GM12878 (cell line): ENCODE results near the gene LPCAT2. TPM values are rescaled to one million over a fixed set of nuclear protein-coding genes. Genes with fewer than 3 reads are reported as not detected.

Source experiments
- ATAC-seq: fragments of 200-7000 bp; cut with Tn5 transposase; 3 replicates; pipeline ENCODE4 v1.9.1; 2020; ENCODE audit warnings: mild to moderate bottlenecking, moderate library complexity
- BruUV-seq: library from RNA; stranded (reverse); fragments of 400-500 nt; replicated peaks from 2 replicates; lab custom pipeline; 2021; lab: Mats Ljungman, UMichigan
- CTCF ChIA-PET: fragments of 300-600 bp; sonication (Branson Sonifier 250); formaldehyde crosslinking; extraction: SDS; loops from one replicate; lab custom pipeline; 2021; ENCODE audit warnings: inconsistent platforms; lab: Yijun Ruan, JAX
- POLR2A ChIA-PET: fragments of 350-600 bp; formaldehyde crosslinking; extraction: SDS; loops from one replicate; lab custom pipeline; 2021; ENCODE audit warnings: inconsistent platforms; lab: Charles Lee
- RAD21 ChIA-PET: fragments of 300-600 bp; sonication (Branson Sonifier 250); formaldehyde crosslinking; loops from one replicate; lab custom pipeline; 2023; ENCODE audit warnings: antibody characterized with exemption; ENCODE audit not compliant: unreplicated experiment; lab: Charles Lee
- SMC1A ChIA-PET: fragments of 300-600 bp; sonication (Branson Sonifier 250); formaldehyde crosslinking; loops from one replicate; lab custom pipeline; 2023; ENCODE audit not compliant: unreplicated experiment, uncharacterized antibody; lab: Charles Lee
- DNase-seq: peaks from one replicate; pipeline ENCODE4 v3.0.0-alpha.2; 2011; ENCODE audit warnings: low read depth, low spot score
- FAIRE-seq: peaks from 3 replicates; lab custom pipeline; 2011; peaks lifted over from hg19 to GRCh38; lab: Jason Lieb, UNC
- H2AFZ ChIP-seq: 2 replicates; pipeline ENCODE4 v1.6.0; 2011; ENCODE audit warnings: low read depth, low read length, control low read depth; ENCODE audit not compliant: control insufficient read depth
- H3K27ac ChIP-seq: 2 replicates; pipeline ENCODE4 v1.5.1; 2011; ENCODE audit warnings: control low read depth; ENCODE audit not compliant: control insufficient read depth, insufficient read depth
- H3K27me3 ChIP-seq, 2 experiments: replicated peaks in 1 of 2; 2 replicates each; pipeline versions ENCODE4 v1.6.0 to v1.6.1; 2011; ENCODE audit warnings: low read length in 1 of 2; ENCODE audit not compliant: control insufficient read depth in 2 of 2, insufficient read depth in 2 of 2
- H3K36me3 ChIP-seq, 2 experiments: 2 replicates each; pipeline ENCODE4 v1.5.1; 2011; ENCODE audit warnings: low read length in 1 of 2; ENCODE audit not compliant: control insufficient read depth in 2 of 2, insufficient read depth in 2 of 2
- H3K4me1 ChIP-seq: 2 replicates; pipeline ENCODE4 v1.6.1; 2011; ENCODE audit warnings: mild to moderate bottlenecking, low read length, moderate library complexity, mixed read lengths; ENCODE audit not compliant: control insufficient read depth, insufficient read depth
- H3K4me2 ChIP-seq: 2 replicates; pipeline ENCODE4 v1.6.0; 2011; ENCODE audit warnings: control low read depth; ENCODE audit not compliant: control insufficient read depth, insufficient read depth
- H3K4me3 ChIP-seq: fragments of 200-600 bp; sonication (generic); 2 replicates; pipeline ENCODE4 v1.5.1; 2016
- H3K79me2 ChIP-seq: 2 replicates; pipeline ENCODE4 v1.6.0; 2011; ENCODE audit warnings: low read length; ENCODE audit not compliant: control insufficient read depth, insufficient read depth
- H3K9ac ChIP-seq: 2 replicates; pipeline ENCODE4 v1.8.0; 2011; ENCODE audit warnings: low read length, control low read depth, mixed read lengths; ENCODE audit not compliant: control insufficient read depth, insufficient read depth
- H3K9me3 ChIP-seq: replicated peaks from 3 replicates; pipeline ENCODE4 v1.5.1; 2011; ENCODE audit warnings: mild to moderate bottlenecking, low read length; ENCODE audit not compliant: control insufficient read depth, insufficient read depth
- H4K20me1 ChIP-seq: 2 replicates; pipeline ENCODE4 v1.6.0; 2011; ENCODE audit not compliant: control insufficient read depth, insufficient read depth
- BCL11A ChIP-seq: IDR thresholded peaks from 2 replicates; pipeline ENCODE4 v1.6.1; 2011; ENCODE audit warnings: low read depth, low read length
- BHLHE40 ChIP-seq, 2 experiments: fragments of 450-650 bp in 1 of 2; IDR thresholded peaks; 2 replicates each; pipeline ENCODE4 v1.6.1; 2011 to 2017; ENCODE audit warnings: low read depth in 2 of 2, borderline replicate concordance in 1 of 2, improper control_type of control experiment in 1 of 2, low read length in 1 of 2, mild to moderate bottlenecking in 1 of 2
- CBFB ChIP-seq: IDR thresholded peaks from 2 replicates; pipeline ENCODE4 v1.6.1; 2016; ENCODE audit warnings: antibody characterized with exemption, low read depth
- CBX3 ChIP-seq: fragments of 200-600 bp; sonication (generic); IDR thresholded peaks from 2 replicates; pipeline ENCODE4 v1.6.1; 2016; ENCODE audit warnings: low read depth, borderline replicate concordance
- CEBPB ChIP-seq, 2 experiments: fragments of 150-350 bp in 1 of 2; IDR thresholded peaks; 2 replicates each; pipeline ENCODE4 v1.6.1; 2012 to 2014; ENCODE audit warnings: low read depth in 2 of 2, low read length in 2 of 2, borderline replicate concordance in 1 of 2, inconsistent platforms in 1 of 2
- CHD4 ChIP-seq: fragments of 200-600 bp; sonication (generic); IDR thresholded peaks from 2 replicates; pipeline ENCODE4 v1.6.1; 2016; ENCODE audit warnings: mild to moderate bottlenecking
- DPF2 ChIP-seq: fragments of 450-650 bp; IDR thresholded peaks from 2 replicates; pipeline ENCODE4 v1.6.1; 2017; ENCODE audit warnings: mild to moderate bottlenecking
- EED ChIP-seq: sonication (generic); IDR thresholded peaks from 2 replicates; pipeline ENCODE4 v1.6.1; 2016; ENCODE audit warnings: antibody characterized with exemption, low read depth
- EZH2 ChIP-seq: IDR thresholded peaks from 2 replicates; pipeline ENCODE4 v1.6.1; 2012; ENCODE audit warnings: low read depth, mild to moderate bottlenecking, control low read depth, inconsistent platforms, low read length, borderline replicate concordance; ENCODE audit not compliant: control insufficient read depth
- HDGF ChIP-seq: fragments of 450-650 bp; IDR thresholded peaks from 2 replicates; pipeline ENCODE4 v1.6.1; 2016; ENCODE audit warnings: antibody characterized with exemption
- IKZF1 ChIP-seq: fragments of 450-650 bp; conservative IDR thresholded peaks from 2 replicates; pipeline ENCODE4 v1.6.1; 2017; ENCODE audit warnings: antibody characterized with exemption, mild to moderate bottlenecking
- KDM1A ChIP-seq: fragments of 200-600 bp; sonication (generic); IDR thresholded peaks from 2 replicates; pipeline ENCODE4 v1.6.1; 2016; ENCODE audit warnings: borderline replicate concordance
- MTA2 ChIP-seq: fragments of 450-650 bp; IDR thresholded peaks from 2 replicates; pipeline ENCODE4 v1.6.1; 2016; ENCODE audit warnings: low read depth, mild to moderate bottlenecking, moderate library complexity
- PAX8 ChIP-seq: fragments of 450-650 bp; IDR thresholded peaks from 2 replicates; pipeline ENCODE4 v1.6.1; 2017; ENCODE audit warnings: mild to moderate bottlenecking, moderate library complexity
- POU2F2 ChIP-seq: IDR thresholded peaks from 3 replicates; pipeline ENCODE4 v1.6.1; 2011; ENCODE audit warnings: low read depth, mild to moderate bottlenecking, low read length, borderline replicate concordance
- RB1 ChIP-seq: fragments of 450-650 bp; formaldehyde crosslinking; IDR thresholded peaks from 2 replicates; pipeline ENCODE4 v1.6.1; 2017; ENCODE audit warnings: mild to moderate bottlenecking, borderline replicate concordance
- RELA ChIP-seq: fragments of 450-650 bp; IDR thresholded peaks from 2 replicates; pipeline ENCODE4 v1.8.0; 2014; ENCODE audit warnings: borderline replicate concordance; ENCODE audit not compliant: partially characterized antibody
- RUNX3 ChIP-seq: IDR thresholded peaks from 2 replicates; pipeline ENCODE4 v1.6.1; 2012; ENCODE audit warnings: low read length, inconsistent platforms
- SUPT20H ChIP-seq: IDR thresholded peaks from 2 replicates; pipeline ENCODE4 v1.6.1; 2011; ENCODE audit warnings: low read depth, mild to moderate bottlenecking, low read length, moderate library complexity, borderline replicate concordance; ENCODE audit not compliant: control insufficient read depth
- TCF3 ChIP-seq: IDR thresholded peaks from 2 replicates; pipeline ENCODE4 v1.6.1; 2012; ENCODE audit warnings: low read depth, mild to moderate bottlenecking, low read length, borderline replicate concordance; ENCODE audit not compliant: insufficient read depth
- WRNIP1 ChIP-seq: IDR thresholded peaks from 2 replicates; pipeline ENCODE4 v1.6.1; 2011; ENCODE audit warnings: low read depth, low read length, improper control_type of control experiment, borderline replicate concordance
- ZNF24 ChIP-seq: fragments of 450-650 bp; IDR thresholded peaks from 2 replicates; pipeline ENCODE4 v1.6.1; 2017; ENCODE audit warnings: antibody characterized with exemption, mild to moderate bottlenecking
- WGBS: methylation state at CpG from one replicate; pipeline ENCODE4 v1.1.6; 2016; ENCODE audit warnings: low lambda C conversion rate; ENCODE audit not compliant: insufficient replicate concordance, insufficient coverage; ENCODE audit errors: missing lambda C conversion rate; 5-methylcytosine and 5-hydroxymethylcytosine counted together
- in situ Hi-C: fragments of 300-500 bp; cut with MboI; formaldehyde crosslinking; loops from 9 replicates; pipeline ENCODE4 v1.14.3; 2018; ENCODE audit warnings: mixed read lengths
- intact Hi-C: fragments of 100-400 bp; cut with micrococcal nuclease; formaldehyde crosslinking; loops from one replicate; pipeline ENCODE4 v1.14.2; 2022; ENCODE audit not compliant: unreplicated experiment
- polyA plus RNA-seq, 11 experiments: library from polyadenylated mRNA; depleted of rRNA in 4 of 11; unstranded in 6 of 11; stranded (reverse) in 5 of 11; fragments of >200 nt; fragmentation: Nextera tagmentation in 4 of 11; fragmentation: Illumina TruSeq in 1 of 11; extraction: Ambion mirVana in 4 of 11; extraction: Trizol in 1 of 11; gene quantifications; 1 replicate in 1 of 11; 2 replicates in 10 of 11; pipeline versions ENCODE4 v1.2.1 to v1.2.3, GENCODE V29; 2011 to 2016; ENCODE audit warnings: inconsistent platforms in 2 of 11, missing spikeins in 2 of 11, low read depth in 1 of 11
- total RNA-seq, 4 experiments: library from RNA; depleted of rRNA in 3 of 4; stranded (reverse); fragments of >200 nt in 3 of 4; fragmentation: Illumina TruSeq in 1 of 4; extraction: Trizol in 1 of 4; gene quantifications; 2 replicates each; pipeline versions ENCODE4 v1.2.1 to v1.2.3, GENCODE V29; 2013 to 2021
- TF ChIP-seq, protein P1 (sequence below): IDR thresholded peaks from 2 replicates; pipeline ENCODE4 v1.6.1; 2011; ENCODE audit warnings: borderline replicate concordance, low read depth, mild to moderate bottlenecking, moderate library complexity, mixed read lengths, low read length; ENCODE audit not compliant: insufficient read depth; ENCODE audit errors: extremely low read length
- TF ChIP-seq, protein P2 (sequence below): fragments of 450-650 bp; IDR thresholded peaks from 2 replicates; pipeline ENCODE4 v1.6.1; 2018; ENCODE audit warnings: borderline replicate concordance, mild to moderate bottlenecking; ENCODE audit not compliant: partially characterized antibody

The LPCAT2 gene
- total and polyA plus RNA-seq, 10 of the 15 experiments (the other 5 are each of a cell fraction or from before 2014, with no cell fraction given): 0.01 TPM; not detected in 9

DNA sequence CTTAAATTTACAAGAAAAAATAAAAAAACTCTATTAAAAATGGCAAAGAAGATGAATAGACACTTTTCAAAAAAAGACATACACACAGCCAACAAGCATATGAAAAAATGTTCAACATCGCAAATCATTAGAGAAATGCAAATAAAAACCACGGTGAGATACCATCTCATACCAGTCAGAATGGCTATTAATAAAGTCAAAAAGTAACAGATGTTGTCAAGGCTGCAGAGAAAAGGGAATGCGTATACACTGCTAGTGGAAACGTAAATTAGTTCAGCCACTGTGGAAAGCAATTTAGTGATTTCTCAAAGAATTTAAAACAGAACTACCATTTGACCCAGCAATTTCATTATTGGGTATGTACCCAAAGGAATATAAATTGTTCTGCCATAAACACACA, 89.1 kb downstream of the LPCAT2 start (continued):
- TF ChIP-seq EZH2 (no peak), RUNX3 (no peak), TCF3 (no peak), CEBPB (IDR thresholded peaks at IDR 0.05; ENCODE audit: borderline replicate concordance in 1 of 2, low read depth in 2 of 2, low read length in 2 of 2) (no peak), IKZF1 (no peak), MTA2 (no peak), WRNIP1 (no peak), DPF2 (no peak), CHD4 (no peak), POU2F2 (no peak)

GRCh38 chr16:55605754-55606336, 97.0 kb downstream of the LPCAT2 start:
- Histone ChIP-seq H3K27me3 (no peaks in the 10 kb centered on the region), H3K27ac (no peak overlapping the region), H3K4me1 (no peaks in the 10 kb centered on the region), H3K4me3 (no peak overlapping the region), H3K36me3 (no peaks in the 10 kb centered on the region), H3K9ac (no peak overlapping the region), H2AFZ (no peak overlapping the region), H4K20me1 (no peaks in the 10 kb centered on the region), H3K9me3 (no peaks in the 10 kb centered on the region), H3K79me2 (no peaks in the 10 kb centered on the region), H3K4me2 (no peak overlapping the region)
- in situ Hi-C loops: loop anchor here (10.0 kb wide), 1 partner anchor 61 kb away; no protein-coding TSS in a partner anchor
- BruUV-seq: no TSS peak
- intact Hi-C loops: no loop called here
- SMC1A ChIA-PET: no interaction called here
- WGBS: 40% methylated on average over 4 of the region's 4 CpGs
- DNase-seq (no peak), FAIRE-seq (no peak), ATAC-seq (no peak)
- RAD21 ChIA-PET: no interaction called here
- CTCF ChIA-PET: no interaction called here
- POLR2A ChIA-PET: no interaction called here
- TF ChIP-seq CBX3 (no peak), BHLHE40 (IDR thresholded peaks at IDR 0.05; ENCODE audit: borderline replicate concordance in 1 of 2, low read depth in 2 of 2, low read length in 1 of 2) (no peak), HDGF (no peak), RELA (no peak), KDM1A (no peak), ZNF24 (no peak), SUPT20H (no peak), EED (no peak), BCL11A (no peak), RB1 (no peak), PAX8 (no peak), CBFB (no peak)
- TF ChIP-seq, protein P1, sequence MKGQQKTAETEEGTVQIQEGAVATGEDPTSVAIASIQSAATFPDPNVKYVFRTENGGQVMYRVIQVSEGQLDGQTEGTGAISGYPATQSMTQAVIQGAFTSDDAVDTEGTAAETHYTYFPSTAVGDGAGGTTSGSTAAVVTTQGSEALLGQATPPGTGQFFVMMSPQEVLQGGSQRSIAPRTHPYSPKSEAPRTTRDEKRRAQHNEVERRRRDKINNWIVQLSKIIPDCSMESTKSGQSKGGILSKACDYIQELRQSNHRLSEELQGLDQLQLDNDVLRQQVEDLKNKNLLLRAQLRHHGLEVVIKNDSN: no peak
- TF ChIP-seq, protein P2, sequence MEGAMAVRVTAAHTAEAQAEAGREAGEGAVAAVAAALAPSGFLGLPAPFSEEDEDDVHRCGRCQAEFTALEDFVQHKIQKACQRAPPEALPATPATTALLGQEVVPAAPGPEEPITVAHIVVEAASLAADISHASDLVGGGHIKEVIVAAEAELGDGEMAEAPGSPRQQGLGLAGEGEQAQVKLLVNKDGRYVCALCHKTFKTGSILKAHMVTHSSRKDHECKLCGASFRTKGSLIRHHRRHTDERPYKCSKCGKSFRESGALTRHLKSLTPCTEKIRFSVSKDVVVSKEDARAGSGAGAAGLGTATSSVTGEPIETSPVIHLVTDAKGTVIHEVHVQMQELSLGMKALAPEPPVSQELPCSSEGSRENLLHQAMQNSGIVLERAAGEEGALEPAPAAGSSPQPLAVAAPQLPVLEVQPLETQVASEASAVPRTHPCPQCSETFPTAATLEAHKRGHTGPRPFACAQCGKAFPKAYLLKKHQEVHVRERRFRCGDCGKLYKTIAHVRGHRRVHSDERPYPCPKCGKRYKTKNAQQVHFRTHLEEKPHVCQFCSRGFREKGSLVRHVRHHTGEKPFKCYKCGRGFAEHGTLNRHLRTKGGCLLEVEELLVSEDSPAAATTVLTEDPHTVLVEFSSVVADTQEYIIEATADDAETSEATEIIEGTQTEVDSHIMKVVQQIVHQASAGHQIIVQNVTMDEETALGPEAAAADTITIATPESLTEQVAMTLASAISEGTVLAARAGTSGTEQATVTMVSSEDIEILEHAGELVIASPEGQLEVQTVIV: no peak
